A549 (cell line): ENCODE results near the gene CCR9. TPM values are rescaled to one million over a fixed set of nuclear protein-coding genes. Genes with fewer than 3 reads are reported as not detected.

Experiments used
- ATAC-seq, 2 experiments: fragments of 200-7000 bp in 1 of 2; fragments of >200 bp in 1 of 2; cut with Nextera tagmentation in 1 of 2; cut with Tn5 transposase in 1 of 2; 3 replicates each; pipeline versions ENCODE4 v1.8.0 to v1.9.1; 2018 to 2020; ENCODE audit warnings: mild to moderate bottlenecking in 1 of 2, moderate library complexity in 1 of 2
- CTCF ChIA-PET: fragments of 300-600 bp; sonication (Branson Sonifier 250); formaldehyde crosslinking; extraction: SDS; loops from one replicate; lab custom pipeline; 2021; ENCODE audit warnings: antibody characterized with exemption, inconsistent platforms; lab: Yijun Ruan, JAX
- POLR2A ChIA-PET: fragments of 350-600 bp; formaldehyde crosslinking; extraction: SDS; loops from one replicate; lab custom pipeline; 2021; ENCODE audit warnings: antibody characterized with exemption, inconsistent platforms; lab: Yijun Ruan, JAX
- DNase-seq, 2 experiments: peaks; one replicate each; pipeline versions ENCODE4 v3.0.0 to v3.0.0-alpha.2; 2011 to 2016; ENCODE audit warnings: low read depth in 1 of 2, low spot score in 1 of 2
- FAIRE-seq: peaks from 2 replicates; lab custom pipeline; 2011; peaks lifted over from hg19 to GRCh38; lab: Jason Lieb, UNC
- H3K27ac ChIP-seq, 2 experiments: fragments of >200 bp; sonication (Bioruptor Twin); formaldehyde crosslinking; 3 replicates each; pipeline ENCODE4 v1.5.1; 2016 to 2017
- H3K4me1 ChIP-seq: fragments of >200 bp; sonication (Bioruptor Twin); formaldehyde crosslinking; 3 replicates; pipeline ENCODE4 v1.6.1; 2016
- H3K4me2 ChIP-seq: fragments of >200 bp; sonication (Bioruptor Twin); formaldehyde crosslinking; 3 replicates; pipeline ENCODE4 v1.6.1; 2016
- H3K4me3 ChIP-seq: fragments of >200 bp; sonication (Bioruptor Twin); formaldehyde crosslinking; 3 replicates; pipeline ENCODE4 v1.5.1; 2016
- H3K9me3 ChIP-seq: fragments of >200 bp; sonication (Bioruptor Twin); formaldehyde crosslinking; 3 replicates; pipeline ENCODE4 v1.6.1; 2016
- BHLHE40 ChIP-seq: IDR thresholded peaks from 2 replicates; pipeline ENCODE4 v1.6.1; 2012; ENCODE audit warnings: low read depth, low read length, inconsistent platforms
- CBX2 ChIP-seq: fragments of 200-600 bp; sonication (generic); IDR thresholded peaks from 2 replicates; pipeline ENCODE4 v1.6.1; 2016; ENCODE audit warnings: low read depth, mild to moderate bottlenecking, borderline replicate concordance
- CHD2 ChIP-seq: fragments of 150-350 bp; IDR thresholded peaks from 2 replicates; pipeline ENCODE4 v1.6.1; 2014; ENCODE audit warnings: low read length; ENCODE audit not compliant: partially characterized antibody
- CHD4 ChIP-seq: fragments of 200-600 bp; sonication (generic); IDR thresholded peaks from 2 replicates; pipeline ENCODE4 v1.6.1; 2016; ENCODE audit warnings: antibody characterized with exemption, mild to moderate bottlenecking, borderline replicate concordance
- EHMT2 ChIP-seq: fragments of 200-600 bp; sonication (generic); IDR thresholded peaks from 2 replicates; pipeline ENCODE4 v1.6.1; 2016; ENCODE audit warnings: antibody characterized with exemption, low read depth, mild to moderate bottlenecking, moderate library complexity
- HOXB13 ChIP-seq: fragments of 250-450 bp; sonication (Bioruptor Pico); IDR thresholded peaks from 2 replicates; pipeline ENCODE4 v1.5.0; 2020; ENCODE audit warnings: low read depth, mild to moderate bottlenecking, moderate library complexity
- MAZ ChIP-seq: fragments of 150-350 bp; IDR thresholded peaks from 2 replicates; pipeline ENCODE4 v1.6.1; 2014; ENCODE audit warnings: antibody characterized with exemption, low read depth, low read length, borderline replicate concordance
- NPAS2 ChIP-seq: fragments of 250-450 bp; sonication (Bioruptor Pico); IDR thresholded peaks from 2 replicates; pipeline ENCODE4 v1.8.0; 2022; ENCODE audit warnings: mild to moderate bottlenecking, moderate library complexity, borderline replicate concordance
- POLR2A ChIP-seq: IDR thresholded peaks from 2 replicates; pipeline ENCODE4 v1.6.1; 2012; ENCODE audit warnings: mild to moderate bottlenecking, low read length
- RCOR1 ChIP-seq: fragments of 150-350 bp; IDR thresholded peaks from 2 replicates; pipeline ENCODE4 v1.6.1; 2014; ENCODE audit warnings: antibody characterized with exemption, low read length, low read depth
- RNF2 ChIP-seq: fragments of 200-600 bp; sonication (generic); IDR thresholded peaks from 2 replicates; pipeline ENCODE4 v1.6.1; 2016; ENCODE audit warnings: low read depth, mild to moderate bottlenecking, antibody characterized with exemption, moderate library complexity, borderline replicate concordance
- ZSCAN20 ChIP-seq: fragments of 250-450 bp; sonication (Bioruptor Pico); IDR thresholded peaks from 2 replicates; pipeline ENCODE4 v1.8.0; 2022; ENCODE audit warnings: mild to moderate bottlenecking, moderate library complexity
- WGBS: methylation state at CpG from one replicate; pipeline ENCODE4 v1.1.6; 2017; ENCODE audit errors: missing lambda C conversion rate; 5-methylcytosine and 5-hydroxymethylcytosine counted together
- polyA plus RNA-seq, 4 experiments: library from polyadenylated mRNA; depleted of rRNA in 3 of 4; stranded (reverse); fragments of >200 nt; fragmentation: RNase III in 1 of 4; extraction: RNeasy Plus Mini Kit Qiagen cat#74134 plus additional on column Dnase treatment in 1 of 4; gene quantifications; 2 replicates in 3 of 4; 3 replicates in 1 of 4; pipeline ENCODE4 v1.2.3, GENCODE V29; 2011 to 2017
- TF ChIP-seq, protein P1 (sequence below): fragments of >200 bp; sonication (Bioruptor Twin); formaldehyde crosslinking; IDR thresholded peaks from 2 replicates; pipeline ENCODE4 v1.6.1; 2016
- TF ChIP-seq, protein P2 (sequence below): IDR thresholded peaks from 2 replicates; pipeline ENCODE4 v1.6.1; 2012
- TF ChIP-seq, protein P3 (sequence below): fragments of >200 bp; sonication (Bioruptor Twin); formaldehyde crosslinking; IDR thresholded peaks from 3 replicates; pipeline ENCODE4 v1.6.1; 2016
- TF ChIP-seq, protein P4 (sequence below): IDR thresholded peaks from 2 replicates; pipeline ENCODE4 v1.6.1; 2012
- TF ChIP-seq, protein P5 (sequence below): IDR thresholded peaks from 2 replicates; pipeline ENCODE4 v1.6.1; 2012; ENCODE audit warnings: low read depth, borderline replicate concordance

Gene CCR9
- polyA plus RNA-seq, 2 of the 4 experiments (the other 2 are of a cell fraction) = not detected

DNA sequence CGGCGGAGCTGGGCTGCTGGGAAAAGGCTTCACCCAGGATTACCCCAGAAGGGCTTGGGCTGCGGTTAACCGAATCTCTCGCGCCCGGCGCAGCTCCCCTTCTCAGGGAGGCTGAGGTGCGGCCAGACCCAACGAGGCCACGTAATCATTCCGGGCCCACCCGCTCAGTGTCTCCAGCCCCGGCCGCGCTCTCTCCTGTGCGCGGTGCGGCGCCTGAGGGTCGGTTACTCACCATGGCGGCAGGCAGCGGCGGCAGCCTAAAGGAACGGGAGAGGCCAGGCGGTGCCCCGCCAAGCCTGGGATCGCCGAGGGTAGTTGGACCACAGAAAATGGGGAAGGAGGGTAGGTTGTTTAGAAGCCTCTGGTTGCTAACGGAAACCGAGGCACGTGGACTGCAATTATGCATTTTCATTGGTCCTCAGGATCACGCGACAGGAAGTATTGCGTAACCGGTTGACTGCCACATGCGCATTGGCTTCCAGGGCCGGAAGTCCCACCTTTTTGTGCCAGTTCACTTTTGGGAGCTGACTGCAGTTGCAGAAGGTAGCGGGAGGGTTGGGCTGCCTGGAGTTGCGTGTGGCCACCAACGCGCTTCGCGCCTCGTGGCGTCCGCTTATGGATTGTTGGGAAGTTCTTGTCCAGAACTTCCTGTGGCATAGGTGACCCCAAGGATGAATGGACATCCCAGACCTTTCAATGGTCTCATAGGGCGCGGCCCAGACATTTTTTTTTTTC lies 44.4 kb upstream of the CCR9 start, which contains the start of gene LZTFL1 (continued):
- TF ChIP-seq, protein P1, sequence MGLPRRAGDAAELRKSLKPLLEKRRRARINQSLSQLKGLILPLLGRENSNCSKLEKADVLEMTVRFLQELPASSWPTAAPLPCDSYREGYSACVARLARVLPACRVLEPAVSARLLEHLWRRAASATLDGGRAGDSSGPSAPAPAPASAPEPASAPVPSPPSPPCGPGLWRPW = no peak
- TF ChIP-seq EHMT2 = no peak
- TF ChIP-seq, protein P2, sequence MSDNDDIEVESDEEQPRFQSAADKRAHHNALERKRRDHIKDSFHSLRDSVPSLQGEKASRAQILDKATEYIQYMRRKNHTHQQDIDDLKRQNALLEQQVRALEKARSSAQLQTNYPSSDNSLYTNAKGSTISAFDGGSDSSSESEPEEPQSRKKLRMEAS = peak; percentile 90

DNA sequence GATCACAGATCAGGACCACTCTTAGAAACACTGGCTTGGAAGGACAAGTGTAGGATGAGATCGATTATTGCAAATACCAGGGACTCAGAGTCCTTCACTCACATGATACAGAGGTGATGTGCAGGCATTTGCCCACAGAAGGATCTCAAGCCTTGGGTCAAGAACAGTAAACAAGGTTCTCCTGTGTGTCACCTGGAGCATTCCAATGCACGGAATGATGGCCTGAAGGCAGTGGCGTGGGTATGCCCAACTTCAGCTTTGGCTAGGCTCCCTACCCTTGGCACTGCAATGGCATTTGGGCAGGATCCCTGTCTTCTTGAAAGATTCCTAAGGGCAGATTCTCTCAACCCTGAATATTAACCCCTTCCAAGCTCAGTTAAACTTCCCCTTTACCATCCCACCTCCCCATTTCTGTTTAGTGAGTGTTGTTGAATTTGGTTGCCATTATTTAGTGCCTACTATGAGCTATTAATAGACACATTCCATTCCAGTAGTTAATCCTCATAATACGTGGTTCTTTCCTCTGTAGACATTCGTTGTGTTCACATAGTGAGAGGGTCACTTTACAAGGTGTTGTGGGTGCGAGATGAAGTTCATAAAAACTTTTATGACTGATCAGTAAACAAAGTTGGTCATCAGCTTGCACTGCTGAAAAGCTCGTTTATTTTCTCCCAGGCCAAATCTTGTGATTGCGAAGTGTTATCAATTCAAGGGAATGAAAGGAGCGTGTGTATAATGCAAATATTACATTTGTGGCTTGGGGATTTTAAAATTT lies 43.3 kb upstream of the CCR9 start:
- Histone ChIP-seq H3K9me3 (0 out of 3 replicates have a peak, but pooled peaks cover 2% of the 10 kb centered on the region), H3K4me3 (no peak overlapping the region), H3K4me1 (no peaks in the 10 kb centered on the region), H3K4me2 (no peak overlapping the region; the same call in 2 of the 3 replicates), H3K27ac (no peak overlapping the region)
- ChIA-PET CTCF (interaction anchor here (1.0 to 1.2 kb wide), 4 partner anchors 41 to 236 kb away, joined by 3 to 4 read pairs (median 3); no protein-coding TSS in a partner anchor), POLR2A (no interaction called here)
- FAIRE-seq (no peak), ATAC-seq (no peak), DNase-seq (no peak)
- 46% methylated on average over 9 of the region's 9 CpGs for WGBS
- TF ChIP-seq ZSCAN20 (CRISPR knock-in tag) = no peak
- TF ChIP-seq RCOR1 = no peak
- no peak for TF ChIP-seq CHD4
- TF ChIP-seq, protein P3, sequence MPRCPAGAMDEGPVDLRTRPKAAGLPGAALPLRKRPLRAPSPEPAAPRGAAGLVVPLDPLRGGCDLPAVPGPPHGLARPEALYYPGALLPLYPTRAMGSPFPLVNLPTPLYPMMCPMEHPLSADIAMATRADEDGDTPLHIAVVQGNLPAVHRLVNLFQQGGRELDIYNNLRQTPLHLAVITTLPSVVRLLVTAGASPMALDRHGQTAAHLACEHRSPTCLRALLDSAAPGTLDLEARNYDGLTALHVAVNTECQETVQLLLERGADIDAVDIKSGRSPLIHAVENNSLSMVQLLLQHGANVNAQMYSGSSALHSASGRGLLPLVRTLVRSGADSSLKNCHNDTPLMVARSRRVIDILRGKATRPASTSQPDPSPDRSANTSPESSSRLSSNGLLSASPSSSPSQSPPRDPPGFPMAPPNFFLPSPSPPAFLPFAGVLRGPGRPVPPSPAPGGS = no peak
- TF ChIP-seq CBX2 = no peak
- TF ChIP-seq NPAS2 = no peak
- TF ChIP-seq CHD2 = no peak
- TF ChIP-seq BHLHE40 = no peak
- no peak for TF ChIP-seq MAZ
- TF ChIP-seq, protein P4, sequence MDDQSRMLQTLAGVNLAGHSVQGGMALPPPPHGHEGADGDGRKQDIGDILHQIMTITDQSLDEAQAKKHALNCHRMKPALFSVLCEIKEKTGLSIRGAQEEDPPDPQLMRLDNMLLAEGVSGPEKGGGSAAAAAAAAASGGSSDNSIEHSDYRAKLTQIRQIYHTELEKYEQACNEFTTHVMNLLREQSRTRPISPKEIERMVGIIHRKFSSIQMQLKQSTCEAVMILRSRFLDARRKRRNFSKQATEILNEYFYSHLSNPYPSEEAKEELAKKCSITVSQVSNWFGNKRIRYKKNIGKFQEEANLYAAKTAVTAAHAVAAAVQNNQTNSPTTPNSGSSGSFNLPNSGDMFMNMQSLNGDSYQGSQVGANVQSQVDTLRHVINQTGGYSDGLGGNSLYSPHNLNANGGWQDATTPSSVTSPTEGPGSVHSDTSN = no peak
- no peak for TF ChIP-seq POLR2A
- TF ChIP-seq, protein P2 = no peak
- no peak for TF ChIP-seq HOXB13 (CRISPR knock-in tag)
- TF ChIP-seq EHMT2 = no peak
- TF ChIP-seq, protein P5, sequence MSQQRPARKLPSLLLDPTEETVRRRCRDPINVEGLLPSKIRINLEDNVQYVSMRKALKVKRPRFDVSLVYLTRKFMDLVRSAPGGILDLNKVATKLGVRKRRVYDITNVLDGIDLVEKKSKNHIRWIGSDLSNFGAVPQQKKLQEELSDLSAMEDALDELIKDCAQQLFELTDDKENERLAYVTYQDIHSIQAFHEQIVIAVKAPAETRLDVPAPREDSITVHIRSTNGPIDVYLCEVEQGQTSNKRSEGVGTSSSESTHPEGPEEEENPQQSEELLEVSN = no peak
- TF ChIP-seq RNF2 = no peak

DNA sequence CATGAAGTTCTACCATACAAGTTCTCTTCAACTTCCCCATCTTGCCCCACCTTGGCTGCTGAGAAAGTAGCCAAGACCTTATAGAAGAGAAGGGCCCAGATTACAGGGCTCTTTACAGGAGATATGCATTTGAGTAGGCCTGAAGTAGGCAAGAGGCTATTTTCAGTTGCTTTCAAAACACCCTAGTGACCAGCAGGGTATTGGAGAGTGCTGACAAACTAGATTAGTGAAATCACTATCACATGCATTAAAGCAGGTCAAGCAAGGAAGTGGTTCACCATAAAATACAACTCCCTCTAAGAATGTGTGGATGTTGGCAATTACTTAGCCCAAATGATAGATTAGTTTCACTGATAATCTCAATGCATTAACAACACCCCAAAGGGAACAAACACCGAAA lies 41.7 kb upstream of the CCR9 start:
- no peak for FAIRE-seq
- Histone ChIP-seq H3K4me1 (no peaks in the 10 kb centered on the region), H3K9me3 (0 out of 3 replicates have a peak, but pooled peaks cover 2% of the 10 kb centered on the region), H3K27ac (no peak overlapping the region), H3K4me3 (no peak overlapping the region), H3K4me2 (no peak overlapping the region)
- CTCF ChIA-PET = no interaction called here
- no peak for TF ChIP-seq ZSCAN20 (CRISPR knock-in tag)
- no peak for ATAC-seq
- no peak for DNase-seq
- 67% methylated on average over 1 of the region's 1 CpG for WGBS
- POLR2A ChIA-PET = no interaction called here
